K562 (cell line): Measurements from ENCODE around the gene THSD8. TPM values are rescaled to one million over a fixed set of nuclear protein-coding genes. Genes with fewer than 3 reads are reported as not detected.

Experiments used
- ARNT ChIP-seq, 2 experiments: fragments of 450-650 bp; IDR thresholded peaks; 2 replicates each; pipeline ENCODE4 v1.6.1; 2016; ENCODE audit warnings: mild to moderate bottlenecking in 1 of 2
- ETS2 ChIP-seq: IDR thresholded peaks from 2 replicates; pipeline ENCODE4 v1.6.1; 2016; ENCODE audit warnings: borderline replicate concordance, missing genetic modification characterization, mild to moderate bottlenecking, moderate library complexity, missing compliant biosample characterization; ENCODE audit not compliant: poor library complexity, severe bottlenecking
- EWSR1 ChIP-seq: fragments of 450-650 bp; IDR thresholded peaks from 2 replicates; pipeline ENCODE4 v1.6.1; 2018; ENCODE audit warnings: borderline replicate concordance, mild to moderate bottlenecking, low read depth, moderate library complexity; ENCODE audit not compliant: partially characterized antibody
- GABPB2 ChIP-seq: fragments of 250-450 bp; sonication (Bioruptor Pico); conservative IDR thresholded peaks from 2 replicates; pipeline ENCODE4 v1.5.1; 2021; ENCODE audit warnings: mild to moderate bottlenecking
- IFI16 ChIP-seq: fragments of 250-450 bp; sonication (Bioruptor Pico); IDR thresholded peaks from 2 replicates; pipeline ENCODE4 v2.1.2; 2022; ENCODE audit warnings: mild to moderate bottlenecking, inconsistent platforms
- KHSRP ChIP-seq: fragments of 450-650 bp; IDR thresholded peaks from 2 replicates; pipeline ENCODE4 v1.6.1; 2017
- MNT ChIP-seq, 2 experiments: fragments of 450-650 bp; conservative IDR thresholded peaks; 2 replicates each; pipeline ENCODE4 v1.6.1; 2017; ENCODE audit warnings: mild to moderate bottlenecking in 2 of 2, moderate library complexity in 2 of 2
- NCOA1 ChIP-seq: fragments of 450-650 bp; IDR thresholded peaks from 2 replicates; pipeline ENCODE4 v1.6.1; 2016; ENCODE audit warnings: low read depth
- NFIC ChIP-seq: fragments of 450-650 bp; IDR thresholded peaks from 2 replicates; pipeline ENCODE4 v1.6.1; 2017; ENCODE audit warnings: mild to moderate bottlenecking, inconsistent platforms
- NONO ChIP-seq, 2 experiments: fragments of 200-400 bp in 1 of 2; fragments of 450-650 bp in 1 of 2; formaldehyde crosslinking in 1 of 2; IDR thresholded peaks; 2 replicates each; pipeline ENCODE4 v1.6.1; 2017; ENCODE audit warnings: low read depth in 2 of 2, mild to moderate bottlenecking in 2 of 2, moderate library complexity in 2 of 2, low read length in 1 of 2
- PHF21A ChIP-seq: fragments of 450-650 bp; IDR thresholded peaks from 2 replicates; pipeline ENCODE4 v1.6.1; 2017; ENCODE audit warnings: low read depth, borderline replicate concordance
- RFX5 ChIP-seq: IDR thresholded peaks from 2 replicates; pipeline ENCODE4 v1.6.1; 2011; ENCODE audit warnings: low read depth, mild to moderate bottlenecking, improper control_type of control experiment, low read length
- SMARCB1 ChIP-seq: IDR thresholded peaks from 2 replicates; pipeline ENCODE4 v1.6.1; 2011; ENCODE audit warnings: improper control_type of control experiment, low read depth; ENCODE audit not compliant: insufficient read length
- SP2 ChIP-seq: IDR thresholded peaks from 2 replicates; pipeline ENCODE4 v1.6.1; 2011; ENCODE audit warnings: mild to moderate bottlenecking, low read depth, low read length, moderate library complexity; ENCODE audit not compliant: poor library complexity, severe bottlenecking; ENCODE audit errors: extremely low read depth
- XRCC3 ChIP-seq: fragments of 450-650 bp; IDR thresholded peaks from 2 replicates; pipeline ENCODE4 v1.6.1; 2017; ENCODE audit warnings: mild to moderate bottlenecking, moderate library complexity
- ZNF263 ChIP-seq: sonication (generic); formaldehyde crosslinking; IDR thresholded peaks from 2 replicates; pipeline ENCODE4 v1.8.0; 2022; ENCODE audit warnings: mild to moderate bottlenecking, missing genetic modification reagents, borderline replicate concordance
- ZNF639 ChIP-seq, 2 experiments: fragments of 200-800 bp in 1 of 2; sonication (Bioruptor generic) in 1 of 2; sonication (generic) in 1 of 2; formaldehyde crosslinking in 1 of 2; IDR thresholded peaks in 1 of 2; conservative IDR thresholded peaks in 1 of 2; 2 replicates each; pipeline versions ENCODE4 v1.5.0 to v1.6.1; 2016 to 2020; ENCODE audit warnings: missing compliant biosample characterization in 1 of 2, missing genetic modification characterization in 1 of 2, missing genetic modification reagents in 1 of 2
- polyA plus RNA-seq, 8 experiments: library from polyadenylated mRNA; depleted of rRNA in 4 of 8; stranded (reverse) in 5 of 8; unstranded in 3 of 8; fragments of >200 nt; fragmentation: Nextera tagmentation in 2 of 8; fragmentation: Illumina TruSeq in 1 of 8; extraction: Ambion mirVana in 2 of 8; extraction: Trizol in 1 of 8; gene quantifications; 2 replicates each; pipeline versions ENCODE4 v1.2.1 to v1.2.3, GENCODE V29; 2011 to 2014; ENCODE audit warnings: inconsistent platforms in 1 of 8, missing spikeins in 1 of 8
- total RNA-seq, 7 experiments: library from RNA; depleted of rRNA in 6 of 7; stranded (reverse); fragments of >200 nt in 6 of 7; fragmentation: Illumina TruSeq in 2 of 7; extraction: Trizol in 2 of 7; gene quantifications; 2 replicates each; pipeline versions ENCODE4 v1.2.1 to v1.2.3, GENCODE V29; 2011 to 2021; ENCODE audit warnings: low replicate concordance in 1 of 7
- TF ChIP-seq, protein P1 (sequence below): fragments of 250-450 bp; sonication (Bioruptor Pico); IDR thresholded peaks from 2 replicates; pipeline ENCODE4 v1.4.0; 2020; ENCODE audit warnings: mild to moderate bottlenecking
- TF ChIP-seq, protein P2 (sequence below), 2 experiments: fragments of 450-650 bp in 1 of 2; sonication (generic) in 1 of 2; formaldehyde crosslinking; conservative IDR thresholded peaks; 2 replicates each; pipeline versions ENCODE4 v1.4.0 to v1.8.1; 2020 to 2022; ENCODE audit warnings: mild to moderate bottlenecking in 1 of 2, missing genetic modification reagents in 1 of 2
- TF ChIP-seq, protein P3 (sequence below): fragments of 450-650 bp; formaldehyde crosslinking; IDR thresholded peaks from 2 replicates; pipeline ENCODE4 v1.4.0; 2022; ENCODE audit warnings: missing genetic modification characterization

Gene THSD8
- total and polyA plus RNA-seq, 9 of the 15 experiments (the other 6 are each of a cell fraction or from before 2014, with no cell fraction given): 8.4 to 42.4 (median 19.9) TPM; not detected in 2

DNA sequence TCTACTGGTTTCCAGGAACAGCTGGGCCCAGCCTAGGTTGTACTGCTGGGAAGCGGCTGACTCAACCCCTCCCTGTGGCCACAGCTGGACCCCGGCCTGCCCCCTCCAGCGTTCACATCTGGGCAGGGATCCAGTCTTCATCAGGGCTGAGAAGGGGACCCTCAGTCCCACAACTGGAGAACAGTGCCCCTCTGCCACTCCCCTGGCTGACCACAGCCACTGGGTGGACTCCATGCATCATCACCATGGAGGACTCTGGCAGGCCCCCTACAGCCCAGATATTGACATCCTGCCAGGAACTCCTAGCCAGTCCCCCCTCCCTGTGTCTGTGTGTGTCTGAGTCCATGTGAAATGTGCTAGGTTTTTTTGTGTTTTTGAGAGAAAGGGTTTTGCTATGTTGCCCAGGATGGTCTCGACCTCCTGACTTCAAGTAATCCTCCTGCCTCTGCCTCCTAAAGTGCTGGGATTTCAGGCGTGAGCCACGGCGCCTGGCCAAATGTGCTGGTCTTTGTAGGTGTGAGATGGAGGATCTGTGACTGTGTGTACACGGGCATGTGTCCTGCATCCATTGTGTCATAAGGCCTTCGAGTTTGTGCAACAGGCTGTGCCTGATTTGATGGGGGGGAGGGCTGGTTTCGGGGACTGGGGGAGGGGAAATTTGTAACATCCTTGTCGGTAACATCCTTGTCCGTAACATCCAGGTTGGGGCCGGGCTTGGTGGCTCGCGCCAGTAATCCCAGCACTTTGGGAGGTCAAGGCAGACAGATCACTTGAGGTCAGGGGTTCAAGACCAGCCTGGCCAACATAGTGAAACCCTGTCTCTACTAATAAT lies 22.5 kb upstream of the THSD8 start (continued):
- TF ChIP-seq, protein P1, sequence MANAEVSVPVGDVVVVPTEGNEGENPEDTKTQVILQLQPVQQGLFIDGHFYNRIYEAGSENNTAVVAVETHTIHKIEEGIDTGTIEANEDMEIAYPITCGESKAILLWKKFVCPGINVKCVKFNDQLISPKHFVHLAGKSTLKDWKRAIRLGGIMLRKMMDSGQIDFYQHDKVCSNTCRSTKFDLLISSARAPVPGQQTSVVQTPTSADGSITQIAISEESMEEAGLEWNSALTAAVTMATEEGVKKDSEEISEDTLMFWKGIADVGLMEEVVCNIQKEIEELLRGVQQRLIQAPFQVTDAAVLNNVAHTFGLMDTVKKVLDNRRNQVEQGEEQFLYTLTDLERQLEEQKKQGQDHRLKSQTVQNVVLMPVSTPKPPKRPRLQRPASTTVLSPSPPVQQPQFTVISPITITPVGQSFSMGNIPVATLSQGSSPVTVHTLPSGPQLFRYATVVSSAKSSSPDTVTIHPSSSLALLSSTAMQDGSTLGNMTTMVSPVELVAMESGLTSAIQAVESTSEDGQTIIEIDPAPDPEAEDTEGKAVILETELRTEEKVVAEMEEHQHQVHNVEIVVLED: no peak
- TF ChIP-seq RFX5 (no peak), GABPB2 (CRISPR knock-in tag) (no peak), EWSR1 (no peak), NONO (IDR thresholded peaks at IDR 0.05; ENCODE audit: low read depth in 2 of 2, low read length in 1 of 2) (no peak), PHF21A (no peak), ARNT (IDR thresholded peaks at IDR 0.05) (no peak), MNT (conservative IDR thresholded peaks at IDR 0.05) (0 out of 4 replicates have a peak, but pooled peaks of 1 of the 2 experiments have one; percentile 7), ZNF263 (peak; percentile 59; the same call in 1 of the 2 replicates), SMARCB1 (no peak), ZNF639 (CRISPR knock-in tag; conservative IDR thresholded peaks at IDR 0.05 in 1 of 2, IDR thresholded peaks at IDR 0.05 in 1 of 2) (no peak), SP2 (no peak), NCOA1 (no peak), KHSRP (no peak), NFIC (peak; percentile 90), XRCC3 (no peak), ETS2 (tag) (no peak), IFI16 (no peak)
- TF ChIP-seq, protein P2, sequence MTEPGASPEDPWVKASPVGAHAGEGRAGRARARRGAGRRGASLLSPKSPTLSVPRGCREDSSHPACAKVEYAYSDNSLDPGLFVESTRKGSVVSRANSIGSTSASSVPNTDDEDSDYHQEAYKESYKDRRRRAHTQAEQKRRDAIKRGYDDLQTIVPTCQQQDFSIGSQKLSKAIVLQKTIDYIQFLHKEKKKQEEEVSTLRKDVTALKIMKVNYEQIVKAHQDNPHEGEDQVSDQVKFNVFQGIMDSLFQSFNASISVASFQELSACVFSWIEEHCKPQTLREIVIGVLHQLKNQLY (CRISPR knock-in tag; conservative IDR thresholded peaks at IDR 0.05): no peak
- TF ChIP-seq, protein P3, sequence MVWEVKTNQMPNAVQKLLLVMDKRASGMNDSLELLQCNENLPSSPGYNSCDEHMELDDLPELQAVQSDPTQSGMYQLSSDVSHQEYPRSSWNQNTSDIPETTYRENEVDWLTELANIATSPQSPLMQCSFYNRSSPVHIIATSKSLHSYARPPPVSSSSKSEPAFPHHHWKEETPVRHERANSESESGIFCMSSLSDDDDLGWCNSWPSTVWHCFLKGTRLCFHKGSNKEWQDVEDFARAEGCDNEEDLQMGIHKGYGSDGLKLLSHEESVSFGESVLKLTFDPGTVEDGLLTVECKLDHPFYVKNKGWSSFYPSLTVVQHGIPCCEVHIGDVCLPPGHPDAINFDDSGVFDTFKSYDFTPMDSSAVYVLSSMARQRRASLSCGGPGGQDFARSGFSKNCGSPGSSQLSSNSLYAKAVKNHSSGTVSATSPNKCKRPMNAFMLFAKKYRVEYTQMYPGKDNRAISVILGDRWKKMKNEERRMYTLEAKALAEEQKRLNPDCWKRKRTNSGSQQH (CRISPR knock-in tag): no peak
